ENCODE data around the gene NPFF.
"Not testable (repeated sequence)": the region's sequence is repeated elsewhere in the genome, so short reads cannot be mapped to it uniquely, and the experiment has no call there.

Gene NPFF

GRCh38 chr12:53496752-53497032 is 10.6 kb downstream of the NPFF start:
- no peak for DNase-seq (ENCODE audit: low read depth in 2 of 2)

DNA sequence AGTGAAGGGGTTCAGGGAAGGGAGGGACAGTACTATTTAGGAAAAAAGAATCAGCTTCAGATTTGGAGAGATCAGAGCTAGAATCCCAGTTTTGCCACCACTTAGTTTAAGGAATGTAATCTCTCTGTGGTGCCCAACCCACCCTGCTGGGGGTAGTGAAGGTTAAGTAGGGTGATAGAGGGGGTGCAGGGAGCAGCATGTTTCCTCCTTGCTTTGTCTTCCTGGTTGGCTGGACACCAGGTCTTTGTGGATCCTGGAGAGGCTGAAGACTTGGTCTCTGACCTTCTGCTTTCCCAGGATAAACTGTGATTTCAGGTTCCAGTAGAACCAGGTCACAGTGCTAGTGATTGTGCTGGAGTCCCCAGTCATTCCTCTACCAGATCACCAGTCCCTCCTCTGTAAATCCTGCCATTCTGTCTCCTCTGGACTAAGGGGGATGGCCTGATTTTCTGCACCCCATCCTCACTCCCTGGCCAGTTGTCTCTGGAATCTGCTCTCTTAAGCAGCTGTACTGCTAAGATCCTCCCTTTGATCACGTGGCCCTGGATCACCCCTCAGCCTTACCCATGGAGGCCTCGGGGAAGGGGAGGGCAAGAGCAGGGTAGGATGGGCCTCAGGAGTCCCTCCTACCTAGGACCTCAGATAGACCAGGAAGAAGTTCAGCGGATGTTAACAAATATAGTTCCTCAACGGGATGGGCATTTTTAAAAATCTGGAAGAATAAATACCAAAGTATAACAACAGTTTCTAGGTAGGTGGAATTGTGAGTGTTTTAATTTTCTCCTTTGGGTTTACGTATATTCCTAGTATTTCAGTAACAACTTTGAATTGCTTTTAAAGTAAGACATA is 11.2 kb downstream of the NPFF start:
- no peak for DNase-seq (ENCODE audit: low read depth in 2 of 2)

- no peak for DNase-seq (ENCODE audit: low read depth in 2 of 2)
These were observed 13.5 kb downstream of the NPFF start for GRCh38 chr12:53493610-53494391.

DNA sequence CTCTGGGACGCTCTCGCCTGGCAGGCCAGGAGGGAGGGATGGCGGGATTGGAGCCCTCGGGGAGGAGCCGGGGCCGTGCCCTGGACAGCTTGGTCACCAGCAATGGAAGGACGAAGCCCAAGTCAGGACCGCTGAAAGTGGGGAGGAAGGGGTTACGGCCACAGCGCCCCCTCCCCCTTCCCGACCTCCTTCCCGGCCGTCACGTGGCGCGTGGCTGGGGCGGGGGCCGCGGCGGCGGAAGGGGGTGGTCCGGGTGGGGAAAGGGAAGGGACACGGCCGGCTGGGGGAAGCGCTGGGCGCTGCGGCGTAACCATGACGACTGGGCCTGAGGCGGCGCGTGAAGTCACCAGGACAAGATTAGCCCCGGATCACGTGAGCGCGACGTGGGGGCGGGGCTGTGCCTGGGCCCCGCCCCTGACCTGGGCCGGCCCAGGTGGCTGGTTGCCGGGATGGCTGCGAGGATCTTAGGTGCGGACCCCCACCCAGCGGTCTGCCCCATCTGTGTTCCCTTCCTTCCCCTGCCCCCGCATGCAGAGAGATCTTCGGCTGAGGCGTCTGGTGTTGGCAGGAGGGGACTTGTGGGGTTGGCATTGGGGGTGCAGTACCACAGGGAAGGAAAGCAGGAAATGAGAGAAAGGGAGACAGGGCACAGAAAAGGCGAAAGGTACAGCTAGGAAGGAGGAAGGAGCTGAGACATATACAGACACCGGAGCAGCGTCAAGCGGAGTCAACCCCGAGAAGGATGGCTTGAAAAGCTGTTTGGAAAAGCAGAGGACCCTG is 14.3 kb downstream of the NPFF start:
- peak; percentile 68 to 79 for DNase-seq (ENCODE audit: low read depth in 2 of 2)

DNA sequence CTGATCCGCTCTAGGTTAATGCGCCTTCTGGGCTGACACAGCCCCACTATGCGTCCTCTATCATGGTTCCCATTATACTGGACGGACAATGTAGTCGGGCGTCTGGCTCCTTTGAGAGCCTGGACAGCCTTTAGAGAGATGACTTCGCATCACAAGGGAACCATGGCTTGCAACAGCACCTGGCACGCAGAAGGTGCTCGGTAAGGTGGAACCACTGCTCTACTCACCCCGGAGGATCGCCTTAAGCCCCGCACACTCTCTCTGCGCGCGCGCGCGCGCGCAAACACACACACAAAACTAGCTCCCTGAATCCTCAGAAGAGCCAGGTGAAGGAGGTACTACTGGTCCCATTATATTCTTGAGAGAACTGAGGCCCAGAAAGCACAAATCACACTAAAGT is 15.1 kb downstream of the NPFF start:
- DNase-seq (ENCODE audit: low read depth in 2 of 2) = no peak

GRCh38 chr12:53489242-53489864 is 17.9 kb downstream of the NPFF start:
- no peak for DNase-seq (ENCODE audit: low read depth in 2 of 2)

- DNase-seq (ENCODE audit: low read depth in 2 of 2) = no peak
These were observed 20.4 kb downstream of the NPFF start for GRCh38 chr12:53486736-53487487.

GRCh38 chr12:53485955-53486735 is 21.1 kb downstream of the NPFF start:
- DNase-seq (ENCODE audit: low read depth in 2 of 2) = no peak

DNA sequence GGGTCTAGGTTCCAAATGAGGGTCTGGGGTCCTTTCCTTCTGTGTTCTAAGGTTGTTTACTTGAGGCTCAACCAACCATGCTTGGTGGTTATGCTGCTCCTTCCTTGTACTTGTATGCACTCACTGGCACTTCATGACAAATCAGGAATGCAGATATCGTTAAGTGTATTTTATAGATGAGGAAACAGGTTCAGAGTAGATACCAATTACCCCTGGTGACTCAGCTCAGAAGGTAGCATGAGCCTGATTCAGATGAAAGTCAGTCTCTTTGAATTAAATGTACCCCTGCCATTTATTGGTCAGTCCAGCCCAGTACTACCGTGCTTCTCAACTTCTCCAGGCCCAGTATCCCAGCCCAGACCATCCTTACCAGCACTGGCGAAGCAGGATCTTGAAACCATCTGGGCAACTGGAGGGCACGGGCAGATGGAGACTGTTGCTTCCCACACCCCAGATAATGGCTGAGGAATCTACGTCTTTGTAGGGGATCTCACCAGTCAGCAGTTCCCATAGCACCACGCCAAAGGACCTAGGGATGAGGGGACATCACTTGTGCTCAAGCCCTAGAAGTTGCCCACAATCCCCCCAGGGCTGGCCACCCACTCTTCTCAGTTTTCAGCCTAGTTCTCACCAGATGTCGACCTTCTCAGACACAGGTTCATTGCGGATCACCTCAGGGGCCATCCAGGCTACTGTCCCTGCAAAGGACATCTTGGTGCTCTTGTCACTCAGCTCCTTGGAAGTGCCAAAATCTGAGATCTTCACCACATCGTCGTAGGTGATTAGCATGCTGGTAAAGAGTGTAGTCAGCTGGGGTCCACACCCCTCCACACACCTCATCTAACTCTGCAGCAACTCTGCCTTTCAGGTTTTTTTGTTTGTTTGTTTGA is 22.4 kb downstream of the NPFF start:
- DNase-seq (ENCODE audit: low read depth in 2 of 2) = no peak

DNA sequence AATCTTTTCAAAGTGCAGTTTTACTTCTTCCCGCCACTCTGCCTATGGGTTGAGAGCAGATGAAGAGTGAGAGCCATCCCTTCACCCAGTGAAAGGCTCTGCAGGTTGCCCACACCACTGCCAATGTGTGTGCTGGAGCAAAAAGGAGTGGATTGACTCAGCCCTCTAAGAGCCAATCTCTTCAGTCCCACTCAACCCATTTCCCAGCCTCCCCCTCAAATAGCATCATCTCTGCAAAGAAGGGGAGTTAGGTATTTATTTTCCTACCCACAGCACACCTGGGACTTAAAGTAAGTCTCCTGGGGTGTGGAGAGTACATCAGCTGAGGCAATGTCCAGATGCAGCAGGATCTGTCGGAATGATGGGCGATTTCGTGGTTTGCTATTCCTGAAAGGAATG is 23.3 kb downstream of the NPFF start:
- no peak for DNase-seq (ENCODE audit: low read depth in 2 of 2)

GRCh38 chr12:53483225-53483978 is 23.9 kb downstream of the NPFF start:
- no peak for DNase-seq (ENCODE audit: low read depth in 2 of 2)

DNA sequence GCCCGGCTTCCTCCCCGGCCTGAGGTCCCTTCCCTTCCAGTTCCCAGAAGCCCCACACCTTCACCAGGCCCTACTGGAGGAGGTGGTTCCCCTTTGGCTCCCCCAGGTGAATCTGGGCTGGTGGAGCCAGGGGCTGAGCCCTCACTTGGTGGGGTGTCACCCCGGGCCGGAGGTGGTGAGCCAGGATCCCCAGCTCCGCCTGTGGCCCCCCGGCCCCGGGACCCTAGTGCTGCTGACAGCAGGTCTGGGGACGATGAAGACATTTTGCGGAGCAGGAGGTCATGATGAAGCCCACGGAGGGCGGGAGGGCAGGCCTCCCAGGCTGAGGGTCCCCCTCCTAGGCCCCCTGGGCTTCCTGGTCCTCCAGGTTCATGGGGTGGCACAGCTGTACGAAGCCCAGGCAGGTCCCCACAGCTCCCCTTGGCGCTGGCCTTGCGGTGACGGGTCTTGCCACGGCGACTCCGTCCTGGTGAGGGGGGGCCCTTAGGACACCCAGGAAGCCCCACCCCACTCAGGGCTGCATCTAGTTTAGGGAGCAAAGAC is 24.6 kb downstream of the NPFF start:
- no peak for DNase-seq (ENCODE audit: low read depth in 2 of 2)

- no peak for DNase-seq (ENCODE audit: low read depth in 2 of 2)
These were observed 25.2 kb downstream of the NPFF start for GRCh38 chr12:53481939-53482586.

DNA sequence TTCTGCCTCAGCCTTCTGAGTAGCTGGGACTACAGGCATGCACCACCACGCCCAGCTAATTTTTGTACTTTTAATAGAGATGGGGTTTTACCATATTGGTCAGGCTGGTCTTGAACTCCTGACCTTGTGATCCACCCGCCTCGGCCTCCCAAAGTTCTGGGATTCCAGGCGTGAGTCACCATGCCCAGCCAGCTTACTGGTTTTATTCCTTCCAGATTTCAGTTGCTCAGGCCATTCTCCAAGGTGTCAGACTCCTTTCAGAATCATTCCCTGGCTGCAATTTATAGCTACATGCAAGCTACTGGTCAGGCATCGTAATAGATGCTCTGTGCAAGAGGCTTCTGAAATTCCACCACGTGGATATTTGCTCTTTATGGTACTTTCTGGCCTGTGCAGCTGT is 25.8 kb downstream of the NPFF start:
- DNase-seq (ENCODE audit: low read depth in 2 of 2) = not testable (repeated sequence)

- no peak for DNase-seq (ENCODE audit: low read depth in 2 of 2)
These were observed 26.5 kb downstream of the NPFF start for GRCh38 chr12:53480491-53481442.

GRCh38 chr12:53479331-53479730 is 28.0 kb downstream of the NPFF start:
- no peak for DNase-seq (ENCODE audit: low read depth in 2 of 2)

DNA sequence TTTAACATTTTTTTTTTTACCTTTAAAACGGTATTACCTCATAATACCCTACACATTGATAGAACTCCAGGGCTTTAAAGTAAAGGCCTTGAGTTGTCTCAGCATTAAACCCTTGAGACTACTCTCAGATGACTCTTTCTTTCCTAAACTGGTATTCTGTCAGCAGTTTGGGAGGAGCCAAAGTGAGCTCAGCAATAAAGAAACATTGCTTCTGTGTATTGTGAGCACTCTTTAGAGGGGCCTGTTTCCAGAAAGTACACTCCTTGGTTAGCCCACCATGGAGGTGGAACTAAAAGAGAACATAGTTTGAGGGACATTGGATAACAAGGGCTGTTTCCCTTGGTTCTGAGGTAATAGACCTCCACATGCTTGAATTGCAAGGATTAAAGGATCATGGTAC is 28.4 kb downstream of the NPFF start:
- no peak for DNase-seq (ENCODE audit: low read depth in 2 of 2)
